ENCODE measurements around the gene SELENOM. TPM values are rescaled to one million over a fixed set of nuclear protein-coding genes. Genes with fewer than 3 reads are reported as not detected.

Gene SELENOM
- total and polyA plus RNA-seq, 2 of the 8 experiments (the other 6 are each of a cell fraction or from before 2014, with no cell fraction given), result 22.7 to 40.0 TPM

DNA sequence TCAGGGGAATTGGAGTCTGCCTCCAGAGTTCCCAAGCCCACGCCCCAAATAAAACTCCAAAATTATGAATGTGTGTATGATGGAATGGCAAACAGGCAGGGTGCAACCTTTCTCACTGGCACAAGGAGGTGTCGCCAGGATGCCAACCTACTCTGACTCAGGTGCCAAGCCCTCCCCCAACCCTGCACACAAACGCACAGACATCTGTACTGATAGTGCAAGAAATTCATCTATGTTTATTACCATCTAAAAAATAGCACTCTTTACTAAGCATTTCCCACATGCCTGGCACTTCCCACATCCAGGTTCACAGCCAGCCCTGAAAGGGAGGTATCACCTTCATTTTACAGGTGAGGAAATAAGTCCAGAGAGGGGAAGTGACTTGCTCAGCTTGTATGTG, 31.7 kb upstream of the SELENOM start (continued):
- TF ChIP-seq, protein P1, sequence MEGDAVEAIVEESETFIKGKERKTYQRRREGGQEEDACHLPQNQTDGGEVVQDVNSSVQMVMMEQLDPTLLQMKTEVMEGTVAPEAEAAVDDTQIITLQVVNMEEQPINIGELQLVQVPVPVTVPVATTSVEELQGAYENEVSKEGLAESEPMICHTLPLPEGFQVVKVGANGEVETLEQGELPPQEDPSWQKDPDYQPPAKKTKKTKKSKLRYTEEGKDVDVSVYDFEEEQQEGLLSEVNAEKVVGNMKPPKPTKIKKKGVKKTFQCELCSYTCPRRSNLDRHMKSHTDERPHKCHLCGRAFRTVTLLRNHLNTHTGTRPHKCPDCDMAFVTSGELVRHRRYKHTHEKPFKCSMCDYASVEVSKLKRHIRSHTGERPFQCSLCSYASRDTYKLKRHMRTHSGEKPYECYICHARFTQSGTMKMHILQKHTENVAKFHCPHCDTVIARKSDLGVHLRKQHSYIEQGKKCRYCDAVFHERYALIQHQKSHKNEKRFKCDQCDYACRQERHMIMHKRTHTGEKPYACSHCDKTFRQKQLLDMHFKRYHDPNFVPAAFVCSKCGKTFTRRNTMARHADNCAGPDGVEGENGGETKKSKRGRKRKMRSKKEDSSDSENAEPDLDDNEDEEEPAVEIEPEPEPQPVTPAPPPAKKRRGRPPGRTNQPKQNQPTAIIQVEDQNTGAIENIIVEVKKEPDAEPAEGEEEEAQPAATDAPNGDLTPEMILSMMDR (IDR thresholded peaks at IDR 0.05; ENCODE audit: control extremely low read depth in 1 of 3, insufficient read depth in 1 of 3, low read depth in 1 of 3, low read length in 3 of 3), result no peak
- TF ChIP-seq CREB1 (IDR thresholded peaks at IDR 0.05), result no peak
